A549 (cell line): ENCODE measurements around the gene ALG2. TPM values are rescaled to one million over a fixed set of nuclear protein-coding genes. Genes with fewer than 3 reads are reported as not detected.

Experiments
- ATAC-seq, 2 experiments: fragments of 200-7000 bp in 1 of 2; fragments of >200 bp in 1 of 2; cut with Nextera tagmentation in 1 of 2; cut with Tn5 transposase in 1 of 2; 3 replicates each; pipeline versions ENCODE4 v1.8.0 to v1.9.1; 2018 to 2020; ENCODE audit warnings: mild to moderate bottlenecking in 1 of 2, moderate library complexity in 1 of 2
- CTCF ChIA-PET: fragments of 300-600 bp; sonication (Branson Sonifier 250); formaldehyde crosslinking; extraction: SDS; loops from one replicate; lab custom pipeline; 2021; ENCODE audit warnings: antibody characterized with exemption, inconsistent platforms; lab: Yijun Ruan, JAX
- POLR2A ChIA-PET: fragments of 350-600 bp; formaldehyde crosslinking; extraction: SDS; loops from one replicate; lab custom pipeline; 2021; ENCODE audit warnings: antibody characterized with exemption, inconsistent platforms; lab: Yijun Ruan, JAX
- DNase-seq, 2 experiments: peaks; one replicate each; pipeline versions ENCODE4 v3.0.0 to v3.0.0-alpha.2; 2011 to 2016; ENCODE audit warnings: low read depth in 1 of 2, low spot score in 1 of 2
- FAIRE-seq: peaks from 2 replicates; lab custom pipeline; 2011; peaks lifted over from hg19 to GRCh38; lab: Jason Lieb, UNC
- H3K27ac ChIP-seq, 2 experiments: fragments of >200 bp; sonication (Bioruptor Twin); formaldehyde crosslinking; 3 replicates each; pipeline ENCODE4 v1.5.1; 2016 to 2017
- H3K4me1 ChIP-seq: fragments of >200 bp; sonication (Bioruptor Twin); formaldehyde crosslinking; 3 replicates; pipeline ENCODE4 v1.6.1; 2016
- H3K4me2 ChIP-seq: fragments of >200 bp; sonication (Bioruptor Twin); formaldehyde crosslinking; 3 replicates; pipeline ENCODE4 v1.6.1; 2016
- H3K4me3 ChIP-seq: fragments of >200 bp; sonication (Bioruptor Twin); formaldehyde crosslinking; 3 replicates; pipeline ENCODE4 v1.5.1; 2016
- H3K9me3 ChIP-seq: fragments of >200 bp; sonication (Bioruptor Twin); formaldehyde crosslinking; 3 replicates; pipeline ENCODE4 v1.6.1; 2016
- BCL3 ChIP-seq: fragments of >200 bp; sonication (Bioruptor Twin); formaldehyde crosslinking; IDR thresholded peaks from 3 replicates; pipeline ENCODE4 v1.6.1; 2016
- BHLHE40 ChIP-seq: IDR thresholded peaks from 2 replicates; pipeline ENCODE4 v1.6.1; 2012; ENCODE audit warnings: low read depth, low read length, inconsistent platforms
- CBX2 ChIP-seq: fragments of 200-600 bp; sonication (generic); IDR thresholded peaks from 2 replicates; pipeline ENCODE4 v1.6.1; 2016; ENCODE audit warnings: low read depth, mild to moderate bottlenecking, borderline replicate concordance
- CHD2 ChIP-seq: fragments of 150-350 bp; IDR thresholded peaks from 2 replicates; pipeline ENCODE4 v1.6.1; 2014; ENCODE audit warnings: low read length; ENCODE audit not compliant: partially characterized antibody
- CHD4 ChIP-seq: fragments of 200-600 bp; sonication (generic); IDR thresholded peaks from 2 replicates; pipeline ENCODE4 v1.6.1; 2016; ENCODE audit warnings: antibody characterized with exemption, mild to moderate bottlenecking, borderline replicate concordance
- E2F6 ChIP-seq: IDR thresholded peaks from 2 replicates; pipeline ENCODE4 v1.6.1; 2012; ENCODE audit warnings: low read depth, borderline replicate concordance
- EHMT2 ChIP-seq: fragments of 200-600 bp; sonication (generic); IDR thresholded peaks from 2 replicates; pipeline ENCODE4 v1.6.1; 2016; ENCODE audit warnings: antibody characterized with exemption, low read depth, mild to moderate bottlenecking, moderate library complexity
- ELK1 ChIP-seq: fragments of 150-350 bp; IDR thresholded peaks from 2 replicates; pipeline ENCODE4 v1.6.1; 2014; ENCODE audit warnings: low read depth, mild to moderate bottlenecking, low read length
- EP300 ChIP-seq, 2 experiments: fragments of >200 bp; sonication (Bioruptor Twin); formaldehyde crosslinking; IDR thresholded peaks; 2 replicates in 1 of 2; 3 replicates in 1 of 2; pipeline ENCODE4 v1.6.1; 2016 to 2017
- ESRRA ChIP-seq: fragments of 150-350 bp; IDR thresholded peaks from 2 replicates; pipeline ENCODE4 v1.6.1; 2014; ENCODE audit warnings: mild to moderate bottlenecking, low read length, borderline replicate concordance
- FOSL2 ChIP-seq, 2 experiments: fragments of 450-650 bp in 1 of 2; fragments of >200 bp in 1 of 2; sonication (Bioruptor Twin) in 1 of 2; formaldehyde crosslinking; IDR thresholded peaks; 2 replicates each; pipeline versions ENCODE4 v1.5.0 to v1.6.1; 2016 to 2020; ENCODE audit warnings: mild to moderate bottlenecking in 1 of 2, moderate library complexity in 1 of 2
- HES2 ChIP-seq: fragments of >200 bp; sonication (Bioruptor Twin); formaldehyde crosslinking; IDR thresholded peaks from 2 replicates; pipeline ENCODE4 v1.6.1; 2016
- HMGXB4 ChIP-seq: fragments of 250-450 bp; sonication (Bioruptor Pico); IDR thresholded peaks from 2 replicates; pipeline ENCODE4 v1.5.0; 2021; ENCODE audit warnings: mild to moderate bottlenecking, moderate library complexity, borderline replicate concordance
- HOXA7 ChIP-seq: fragments of 250-450 bp; sonication (Bioruptor Pico); IDR thresholded peaks from 2 replicates; pipeline ENCODE4 v1.5.0; 2020; ENCODE audit warnings: mild to moderate bottlenecking, moderate library complexity
- HOXB13 ChIP-seq: fragments of 250-450 bp; sonication (Bioruptor Pico); IDR thresholded peaks from 2 replicates; pipeline ENCODE4 v1.5.0; 2020; ENCODE audit warnings: low read depth, mild to moderate bottlenecking, moderate library complexity
- JUNB ChIP-seq: fragments of >200 bp; sonication (Bioruptor Twin); formaldehyde crosslinking; IDR thresholded peaks from 2 replicates; pipeline ENCODE4 v1.6.1; 2016
- MAZ ChIP-seq: fragments of 150-350 bp; IDR thresholded peaks from 2 replicates; pipeline ENCODE4 v1.6.1; 2014; ENCODE audit warnings: antibody characterized with exemption, low read depth, low read length, borderline replicate concordance
- NFE2L2 ChIP-seq: fragments of 150-350 bp; conservative IDR thresholded peaks from 2 replicates; pipeline ENCODE4 v1.6.1; 2014; ENCODE audit warnings: low read length
- NPAS2 ChIP-seq: fragments of 250-450 bp; sonication (Bioruptor Pico); IDR thresholded peaks from 2 replicates; pipeline ENCODE4 v1.8.0; 2022; ENCODE audit warnings: mild to moderate bottlenecking, moderate library complexity, borderline replicate concordance
- PBX3 ChIP-seq: IDR thresholded peaks from 2 replicates; pipeline ENCODE4 v1.6.1; 2012
- TFCP2L1 ChIP-seq: fragments of 250-450 bp; sonication (Bioruptor Pico); IDR thresholded peaks from 2 replicates; pipeline ENCODE4 v1.5.0; 2021; ENCODE audit warnings: mild to moderate bottlenecking
- ZNF302 ChIP-seq: fragments of 250-450 bp; sonication (Bioruptor Pico); IDR thresholded peaks from 2 replicates; pipeline ENCODE4 v1.9.0; 2021; ENCODE audit warnings: inconsistent platforms, mild to moderate bottlenecking, moderate library complexity
- WGBS: methylation state at CpG from one replicate; pipeline ENCODE4 v1.1.6; 2017; ENCODE audit errors: missing lambda C conversion rate; 5-methylcytosine and 5-hydroxymethylcytosine counted together
- polyA plus RNA-seq, 4 experiments: library from polyadenylated mRNA; depleted of rRNA in 3 of 4; stranded (reverse); fragments of >200 nt; fragmentation: RNase III in 1 of 4; extraction: RNeasy Plus Mini Kit Qiagen cat#74134 plus additional on column Dnase treatment in 1 of 4; gene quantifications; 2 replicates in 3 of 4; 3 replicates in 1 of 4; pipeline ENCODE4 v1.2.3, GENCODE V29; 2011 to 2017

ALG2 gene
- polyA plus RNA-seq, 2 of the 4 experiments (the other 2 are of a cell fraction), result 26.6 to 76.3 TPM

- Histone ChIP-seq H3K9me3 (peaks cover 20% of the 10 kb centered on the region), H3K27ac (no peak overlapping the region), H3K4me1 (no peaks in the 10 kb centered on the region), H3K4me3 (no peak overlapping the region), H3K4me2 (no peak overlapping the region)
- POLR2A ChIA-PET, result interaction anchor here (1.2 kb wide), 1 partner anchor 11 kb away, joined by 3 read pairs; the partner anchor contains the start of genes ALG2 and SEC61B
- CTCF ChIA-PET, result interaction anchor here (1.3 to 2.5 kb wide), 2 partner anchors 26 to 624 kb away, joined by 3 to 8 read pairs; no protein-coding TSS in a partner anchor
- DNase-seq (no peak), ATAC-seq (no peak), FAIRE-seq (no peak)
- TF ChIP-seq HOXA7 (CRISPR knock-in tag), result no peak
- no peak for TF ChIP-seq CHD4
- TF ChIP-seq BCL3, result no peak
- no peak for TF ChIP-seq HMGXB4 (CRISPR knock-in tag)
- no peak for TF ChIP-seq NPAS2 (CRISPR knock-in tag)
- TF ChIP-seq HES2, result no peak
- TF ChIP-seq FOSL2 (IDR thresholded peaks at IDR 0.05), result no peak
- TF ChIP-seq FOSL2 (CRISPR knock-in tag; IDR thresholded peaks at IDR 0.05), result no peak
- TF ChIP-seq NFE2L2, result no peak
Measured at GRCh38 chr9:99210572-99210971, 11.2 kb downstream of the ALG2 start.

GRCh38 chr9:99201603-99202002 is 20.1 kb downstream of the ALG2 start:
- POLR2A ChIA-PET, result no interaction called here

GRCh38 chr9:99199938-99200539 is 21.7 kb downstream of the ALG2 start:
- CTCF ChIA-PET, result interaction anchor here (0.6 to 8.0 kb wide), 2 partner anchors 14 to 359 kb away, joined by 3 to 66 read pairs; no protein-coding TSS in a partner anchor
- FAIRE-seq, result no peak
- TF ChIP-seq EHMT2, result no peak
- TF ChIP-seq ZNF302, result no peak
- no peak for TF ChIP-seq HOXA7 (CRISPR knock-in tag)
- no peak for TF ChIP-seq E2F6
- TF ChIP-seq HOXB13 (CRISPR knock-in tag), result no peak
- no peak for TF ChIP-seq CBX2
- no peak for TF ChIP-seq MAZ
- TF ChIP-seq BHLHE40, result no peak
- TF ChIP-seq HMGXB4 (CRISPR knock-in tag), result no peak
- no peak for TF ChIP-seq JUNB
- no peak for TF ChIP-seq PBX3
- TF ChIP-seq ESRRA, result no peak
- no peak for TF ChIP-seq TFCP2L1
- TF ChIP-seq EP300 (IDR thresholded peaks at IDR 0.05), result no peak
- TF ChIP-seq ELK1, result no peak
- TF ChIP-seq NPAS2 (CRISPR knock-in tag), result no peak

More at GRCh38 chr9:99201603-99202002, 20.1 kb downstream of the ALG2 start:
- ATAC-seq (no peak), DNase-seq (no peak), FAIRE-seq (no peak)
- Histone ChIP-seq H3K4me1 (no peaks in the 10 kb centered on the region), H3K4me2 (no peak overlapping the region), H3K27ac (no peak overlapping the region), H3K4me3 (no peak overlapping the region), H3K9me3 (no peaks in the 10 kb centered on the region)
- CTCF ChIA-PET, result interaction anchor here (0.6 to 1.5 kb wide), 3 partner anchors 17 to 60 kb away, joined by 3 to 6 read pairs (median 4); no protein-coding TSS in a partner anchor
- TF ChIP-seq CHD2, result no peak
- WGBS, result 70% methylated on average over 5 of the region's 5 CpGs

More at GRCh38 chr9:99199938-99200539, 21.7 kb downstream of the ALG2 start:
- ATAC-seq (no peak), DNase-seq (no peak)
- Histone ChIP-seq H3K4me3 (no peak overlapping the region), H3K9me3 (no peaks in the 10 kb centered on the region), H3K27ac (no peak overlapping the region), H3K4me1 (no peaks in the 10 kb centered on the region), H3K4me2 (no peak overlapping the region)
- WGBS, result 50% methylated on average over 8 of the region's 8 CpGs
- POLR2A ChIA-PET, result no interaction called here
